ENCODE data around the gene HNRNPK. TPM values are rescaled to one million over a fixed set of nuclear protein-coding genes. Genes with fewer than 3 reads are reported as not detected.

The HNRNPK gene
- total and polyA plus RNA-seq, 2 of the 13 experiments (the other 11 are each of a cell fraction or from before 2014, with no cell fraction given) = 321 to 712 TPM

DNA sequence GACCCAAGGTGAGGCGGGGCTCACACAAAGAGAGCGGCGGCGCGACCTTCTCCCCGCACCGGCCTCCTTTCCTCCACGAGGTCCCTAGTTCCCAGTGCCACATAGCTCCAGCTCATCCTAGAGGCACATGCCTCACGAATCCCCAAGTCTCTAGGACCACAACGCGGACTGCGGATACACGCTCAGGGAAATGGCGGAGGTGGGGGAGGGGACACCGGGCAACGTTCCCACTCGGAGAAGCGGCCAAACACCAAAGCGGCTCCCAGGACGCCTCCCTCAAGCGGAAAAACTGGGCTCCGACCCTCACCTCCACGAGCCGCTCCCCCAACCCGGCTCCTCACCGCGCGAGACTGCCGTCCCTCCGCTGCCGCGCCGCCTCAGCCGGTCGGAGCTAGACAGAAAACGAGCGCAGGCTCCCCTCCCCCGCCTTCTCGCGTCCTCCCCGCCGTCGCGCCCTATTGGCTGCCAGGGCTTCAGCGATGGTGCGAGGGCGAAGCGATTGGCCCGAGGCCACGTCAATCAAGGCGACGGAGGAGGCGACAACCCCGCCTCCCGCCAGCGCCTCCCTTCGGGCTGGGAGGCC lies at the start of gene HNRNPK (continued):
- TF ChIP-seq CTCF (CRISPR knock-in tag; IDR thresholded peaks at IDR 0.05) (no peak), STAT5B (CRISPR knock-in tag; IDR thresholded peaks at IDR 0.05) (no peak), KDM5B (CRISPR knock-in tag; IDR thresholded peaks at IDR 0.05; ENCODE audit: borderline replicate concordance) (no peak), MTF1 (CRISPR knock-in tag; IDR thresholded peaks at IDR 0.05) (no peak), CENPX (CRISPR knock-in tag; IDR thresholded peaks at IDR 0.05) (no peak), MED13 (CRISPR knock-in tag; IDR thresholded peaks at IDR 0.05) (no peak), NFYC (CRISPR knock-in tag; IDR thresholded peaks at IDR 0.05) (peak; percentile 98), YY1 (IDR thresholded peaks at IDR 0.05; ENCODE audit: insufficient read depth, insufficient replicate concordance, low read depth, low read length) (no peak), HOXA9 (CRISPR knock-in tag; IDR thresholded peaks at IDR 0.05; ENCODE audit: borderline replicate concordance) (no peak), JUNB (CRISPR knock-in tag; IDR thresholded peaks at IDR 0.05; ENCODE audit: borderline replicate concordance) (no peak; the same call in 1 of the 2 replicates), KDM5A (IDR thresholded peaks at IDR 0.05; ENCODE audit: borderline replicate concordance, low read length) (peak; percentile 61; the same call in 1 of the 2 replicates), ZNF562 (CRISPR knock-in tag; IDR thresholded peaks at IDR 0.05; ENCODE audit: borderline replicate concordance) (no peak), ATF1 (CRISPR knock-in tag; IDR thresholded peaks at IDR 0.05) (peak; percentile 89), GABPA (IDR thresholded peaks at IDR 0.05; ENCODE audit: low read depth, low read length) (no peak), GABPA (CRISPR knock-in tag; IDR thresholded peaks at IDR 0.05; ENCODE audit: low read depth) (no peak; the same call in 1 of the 2 replicates), IRX3 (CRISPR knock-in tag; IDR thresholded peaks at IDR 0.05; ENCODE audit: borderline replicate concordance, low read depth) (no peak), JARID2 (CRISPR knock-in tag; IDR thresholded peaks at IDR 0.05; ENCODE audit: insufficient replicate concordance) (peak; percentile 7), E2F5 (CRISPR knock-in tag; conservative IDR thresholded peaks at IDR 0.05) (peak; percentile 52; the same call in 1 of the 2 replicates), ZNF674 (CRISPR knock-in tag; IDR thresholded peaks at IDR 0.05; ENCODE audit: low read depth) (no peak), ZBTB20 (CRISPR knock-in tag; IDR thresholded peaks at IDR 0.05; ENCODE audit: borderline replicate concordance, low read depth) (no peak), ARNT2 (CRISPR knock-in tag; IDR thresholded peaks at IDR 0.05; ENCODE audit: low read depth) (peak; percentile 1; the same call in 1 of the 2 replicates), ZNF784 (CRISPR knock-in tag; IDR thresholded peaks at IDR 0.05; ENCODE audit: borderline replicate concordance) (no peak), EHMT2 (IDR thresholded peaks at IDR 0.05; ENCODE audit: borderline replicate concordance, low read depth, low read length) (no peak)
- TF ChIP-seq, protein P1, sequence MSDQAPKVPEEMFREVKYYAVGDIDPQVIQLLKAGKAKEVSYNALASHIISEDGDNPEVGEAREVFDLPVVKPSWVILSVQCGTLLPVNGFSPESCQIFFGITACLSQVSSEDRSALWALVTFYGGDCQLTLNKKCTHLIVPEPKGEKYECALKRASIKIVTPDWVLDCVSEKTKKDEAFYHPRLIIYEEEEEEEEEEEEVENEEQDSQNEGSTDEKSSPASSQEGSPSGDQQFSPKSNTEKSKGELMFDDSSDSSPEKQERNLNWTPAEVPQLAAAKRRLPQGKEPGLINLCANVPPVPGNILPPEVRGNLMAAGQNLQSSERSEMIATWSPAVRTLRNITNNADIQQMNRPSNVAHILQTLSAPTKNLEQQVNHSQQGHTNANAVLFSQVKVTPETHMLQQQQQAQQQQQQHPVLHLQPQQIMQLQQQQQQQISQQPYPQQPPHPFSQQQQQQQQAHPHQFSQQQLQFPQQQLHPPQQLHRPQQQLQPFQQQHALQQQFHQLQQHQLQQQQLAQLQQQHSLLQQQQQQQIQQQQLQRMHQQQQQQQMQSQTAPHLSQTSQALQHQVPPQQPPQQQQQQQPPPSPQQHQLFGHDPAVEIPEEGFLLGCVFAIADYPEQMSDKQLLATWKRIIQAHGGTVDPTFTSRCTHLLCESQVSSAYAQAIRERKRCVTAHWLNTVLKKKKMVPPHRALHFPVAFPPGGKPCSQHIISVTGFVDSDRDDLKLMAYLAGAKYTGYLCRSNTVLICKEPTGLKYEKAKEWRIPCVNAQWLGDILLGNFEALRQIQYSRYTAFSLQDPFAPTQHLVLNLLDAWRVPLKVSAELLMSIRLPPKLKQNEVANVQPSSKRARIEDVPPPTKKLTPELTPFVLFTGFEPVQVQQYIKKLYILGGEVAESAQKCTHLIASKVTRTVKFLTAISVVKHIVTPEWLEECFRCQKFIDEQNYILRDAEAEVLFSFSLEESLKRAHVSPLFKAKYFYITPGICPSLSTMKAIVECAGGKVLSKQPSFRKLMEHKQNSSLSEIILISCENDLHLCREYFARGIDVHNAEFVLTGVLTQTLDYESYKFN (CRISPR knock-in tag; conservative IDR thresholded peaks at IDR 0.05) = no peak

Data from HepG2 (cell line).